ENCODE measurements around the gene KRTAP2-2. TPM values are rescaled to one million over a fixed set of nuclear protein-coding genes. Genes with fewer than 3 reads are reported as not detected.
"Not testable (repeated sequence)": the region's sequence is repeated elsewhere in the genome, so short reads cannot be mapped to it uniquely, and the experiment has no call there.

The KRTAP2-2 gene
- total and polyA plus RNA-seq, 7 donors: not detected

GRCh38 chr17:41054025-41054424 is 1.0 kb downstream of the KRTAP2-2 start:
- DNase-seq: no peak
- TF ChIP-seq POLR2AphosphoS5 (IDR thresholded peaks at IDR 0.05): no peak
- no peak for TF ChIP-seq EP300 (IDR thresholded peaks at IDR 0.05)
- TF ChIP-seq CTCF (IDR thresholded peaks at IDR 0.05): no peak
- no peak for TF ChIP-seq POLR2A (IDR thresholded peaks at IDR 0.05)
- Histone ChIP-seq H3K9me3 (no peaks in the 10 kb centered on the region), H3K27ac (no peak overlapping the region), H3K4me1 (no peaks in the 10 kb centered on the region), H3K4me3 (no peak overlapping the region), H3K36me3 (no peaks in the 10 kb centered on the region), H3K27me3 (peaks cover 0 to 8% (median 0%) of the 10 kb centered on the region in 3 donors)
- WGBS, 2 donors: 91% methylated on average over 4 of the region's 4 CpGs
- intact Hi-C loops (cut with DNase I): no loop called here

- intact Hi-C loops (cut with DNase I): no loop called here
- H3K27me3 ChIP-seq: peaks cover 0 to 19% (median 0%) of the 10 kb centered on the region in 3 donors
- H3K27ac ChIP-seq: no peak overlapping the region
- H3K36me3 ChIP-seq: no peaks in the 10 kb centered on the region
- H3K4me1 ChIP-seq: no peaks in the 10 kb centered on the region
- no peak for TF ChIP-seq POLR2AphosphoS5 (IDR thresholded peaks at IDR 0.05)
- TF ChIP-seq CTCF (IDR thresholded peaks at IDR 0.05): no peak
- TF ChIP-seq EP300 (IDR thresholded peaks at IDR 0.05): no peak
- no peak for TF ChIP-seq POLR2A (IDR thresholded peaks at IDR 0.05)
- no peak for DNase-seq
- H3K4me3 ChIP-seq: no peak overlapping the region
- H3K9me3 ChIP-seq: no peaks in the 10 kb centered on the region
These were observed 2.5 kb downstream of the KRTAP2-2 start for GRCh38 chr17:41052566-41052965.

GRCh38 chr17:41049110-41049509 is 5.9 kb downstream of the KRTAP2-2 start:
- intact Hi-C loops (cut with DNase I): no loop called here
- no peak overlapping the region for H3K4me3 ChIP-seq

GRCh38 chr17:41048441-41048840 is 6.6 kb downstream of the KRTAP2-2 start:
- DNase-seq: no peak
- H3K36me3 ChIP-seq: no peaks in the 10 kb centered on the region
- peaks cover 0 to 2% (median 0%) of the 10 kb centered on the region in 4 donors for H3K9me3 ChIP-seq
- H3K4me3 ChIP-seq: no peak overlapping the region
- peaks cover 0 to 24% (median 0%) of the 10 kb centered on the region in 3 donors for H3K27me3 ChIP-seq
- 73 to 76% methylated on average over 7 of the region's 7 CpGs for WGBS, 2 donors
- no peak overlapping the region for H3K27ac ChIP-seq
- intact Hi-C loops (cut with DNase I): no loop called here
- H3K4me1 ChIP-seq: no peaks in the 10 kb centered on the region
- TF ChIP-seq POLR2A (IDR thresholded peaks at IDR 0.05) (no peak), CTCF (IDR thresholded peaks at IDR 0.05) (no peak), POLR2AphosphoS5 (IDR thresholded peaks at IDR 0.05) (no peak), EP300 (IDR thresholded peaks at IDR 0.05) (no peak)

More at GRCh38 chr17:41049110-41049509, 5.9 kb downstream of the KRTAP2-2 start:
- no peak for DNase-seq
- Histone ChIP-seq H3K9me3 (peaks cover 0 to 2% (median 0%) of the 10 kb centered on the region in 4 donors), H3K36me3 (no peaks in the 10 kb centered on the region), H3K27ac (no peak overlapping the region), H3K4me1 (no peaks in the 10 kb centered on the region), H3K27me3 (peaks cover 0 to 24% (median 0%) of the 10 kb centered on the region in 3 donors)
- TF ChIP-seq EP300 (IDR thresholded peaks at IDR 0.05) (no peak), POLR2A (IDR thresholded peaks at IDR 0.05) (no peak), POLR2AphosphoS5 (IDR thresholded peaks at IDR 0.05) (no peak), CTCF (IDR thresholded peaks at IDR 0.05) (no peak)
- WGBS, 2 donors: 39 to 59% methylated on average over 2 of the region's 2 CpGs

- DNase-seq; H3K9me3 ChIP-seq; H3K4me3 ChIP-seq; intact Hi-C loops (cut with DNase I); H3K27ac ChIP-seq; H3K4me1 ChIP-seq; H3K36me3 ChIP-seq: not testable (repeated sequence)
- WGBS, 2 donors: 63 to 66% methylated on average over 10 of the region's 33 CpGs
- peaks cover 0 to 24% (median 0%) of the 10 kb centered on the region in 3 donors for H3K27me3 ChIP-seq
These were observed 8.1 kb downstream of the KRTAP2-2 start, which contains the start of gene KRTAP2-1 for GRCh38 chr17:41046735-41047465. KRTAP2-1 (minus strand) TSS chr17:41047316; CDS start chr17:41047267, 49 bp downstream.

Measured in sigmoid colon (tissue), 7 donors.